HG03457 (cell line): Measurements from ENCODE around the gene NFATC1.

Source experiments
- ATAC-seq: cut with Tn5 transposase; IDR thresholded peaks from one replicate; pipeline ENCODE4 v1.9.1; 2021; ENCODE audit warnings: moderate number of reproducible peaks; ENCODE audit not compliant: unreplicated experiment

The NFATC1 gene

GRCh38 chr18:79546781-79547272 is 151.1 kb downstream of the NFATC1 start:
- ATAC-seq: no peak

- ATAC-seq: no peak
Measured at GRCh38 chr18:79547413-79548076, 151.8 kb downstream of the NFATC1 start.

GRCh38 chr18:79548077-79548450 is 152.3 kb downstream of the NFATC1 start:
- no peak for ATAC-seq

GRCh38 chr18:79548621-79548985 is 152.9 kb downstream of the NFATC1 start:
- no peak for ATAC-seq

- no peak for ATAC-seq
Measured at GRCh38 chr18:79548986-79549637, 153.4 kb downstream of the NFATC1 start.

- no peak for ATAC-seq
Measured at GRCh38 chr18:79549638-79550000, 153.9 kb downstream of the NFATC1 start.

- ATAC-seq: no peak
Measured at GRCh38 chr18:79552140-79552631, 156.5 kb downstream of the NFATC1 start.

GRCh38 chr18:79552696-79553095 is 157.0 kb downstream of the NFATC1 start:
- no peak for ATAC-seq

- no peak for ATAC-seq
Measured at GRCh38 chr18:79553154-79553553, 157.4 kb downstream of the NFATC1 start.

GRCh38 chr18:79553696-79554095 is 158.0 kb downstream of the NFATC1 start:
- no peak for ATAC-seq

- no peak for ATAC-seq
Measured at GRCh38 chr18:79554321-79554720, 158.6 kb downstream of the NFATC1 start.

- ATAC-seq: no peak
Measured at GRCh38 chr18:79554945-79555645, 159.4 kb downstream of the NFATC1 start.

- ATAC-seq: no peak
Measured at GRCh38 chr18:79555885-79556284, 160.2 kb downstream of the NFATC1 start.

GRCh38 chr18:79556829-79557585 is 161.3 kb downstream of the NFATC1 start:
- ATAC-seq: no peak

GRCh38 chr18:79558196-79558932 is 162.6 kb downstream of the NFATC1 start:
- no peak for ATAC-seq

- ATAC-seq: no peak
Measured at GRCh38 chr18:79558933-79559416, 163.2 kb downstream of the NFATC1 start.

GRCh38 chr18:79559436-79559835 is 163.7 kb downstream of the NFATC1 start:
- no peak for ATAC-seq

- ATAC-seq: no peak
Measured at GRCh38 chr18:79560042-79560860, 164.5 kb downstream of the NFATC1 start.

- ATAC-seq: no peak
Measured at GRCh38 chr18:79560861-79561210, 165.1 kb downstream of the NFATC1 start.

GRCh38 chr18:79563949-79564348 is 168.2 kb downstream of the NFATC1 start:
- no peak for ATAC-seq
